WTC11 (cell line): ENCODE results near the gene DOK3. TPM values are rescaled to one million over a fixed set of nuclear protein-coding genes. Genes with fewer than 3 reads are reported as not detected.

Experiments
- ATAC-seq: fragments of 200-7000 bp; cut with Tn5 transposase; 2 replicates; pipeline ENCODE4 v1.10.0; 2021; ENCODE audit warnings: mild to moderate bottlenecking, moderate library complexity
- CTCF ChIA-PET: fragments of 300-600 bp; sonication (Branson Sonifier 250); formaldehyde crosslinking; loops from one replicate; lab custom pipeline; 2021; ENCODE audit warnings: antibody characterized with exemption; lab: Charles Lee
- POLR2A ChIA-PET: fragments of 350-600 bp; sonication (Branson Sonifier 250); formaldehyde crosslinking; loops from one replicate; lab custom pipeline; 2021; ENCODE audit warnings: antibody characterized with exemption; lab: Charles Lee
- DNase-seq: peaks from one replicate; pipeline ENCODE4 v3.0.0; 2021; ENCODE audit warnings: low spot score
- H3K27ac Mint-ChIP-seq: 2 replicates; pipeline ENCODE4 v1.8.0; 2021; ENCODE audit warnings: mixed read lengths
- H3K27me3 Mint-ChIP-seq: 2 replicates; pipeline ENCODE4 v1.8.0; 2021; ENCODE audit warnings: low read depth, mild to moderate bottlenecking, moderate library complexity, mixed read lengths
- H3K36me3 Mint-ChIP-seq: 2 replicates; pipeline ENCODE4 v1.8.0; 2021; ENCODE audit warnings: mixed read lengths
- H3K4me1 Mint-ChIP-seq: 2 replicates; pipeline ENCODE4 v1.8.0; 2022; ENCODE audit warnings: mixed read lengths
- H3K4me3 Mint-ChIP-seq: 2 replicates; pipeline ENCODE4 v1.8.0; 2021; ENCODE audit warnings: mild to moderate bottlenecking, moderate library complexity, mixed read lengths
- H3K9me3 Mint-ChIP-seq: 2 replicates; pipeline ENCODE4 v1.8.0; 2021; ENCODE audit warnings: mixed read lengths
- FOXJ3 ChIP-seq: sonication (generic); formaldehyde crosslinking; IDR thresholded peaks from 2 replicates; pipeline ENCODE4 v1.9.0; 2021; ENCODE audit warnings: missing genetic modification reagents, mild to moderate bottlenecking, borderline replicate concordance
- FOXP1 ChIP-seq: sonication (generic); formaldehyde crosslinking; IDR thresholded peaks from 2 replicates; pipeline ENCODE4 v1.8.0; 2022; ENCODE audit warnings: missing genetic modification reagents, mild to moderate bottlenecking, moderate library complexity, borderline replicate concordance
- GRHL2 ChIP-seq: fragments of 250-450 bp; sonication (Bioruptor Pico); IDR thresholded peaks from 2 replicates; pipeline ENCODE4 v1.8.0; 2022; ENCODE audit warnings: mild to moderate bottlenecking, moderate library complexity; ENCODE audit not compliant: insufficient replicate concordance, severe bottlenecking
- IRF2 ChIP-seq: sonication (generic); formaldehyde crosslinking; IDR thresholded peaks from 2 replicates; pipeline ENCODE4 v1.8.0; 2022; ENCODE audit warnings: low read depth, missing genetic modification reagents, borderline replicate concordance
- JAZF1 ChIP-seq: fragments of 250-450 bp; sonication (Bioruptor Pico); IDR thresholded peaks from 2 replicates; pipeline ENCODE4 v1.9.0; 2021; ENCODE audit warnings: moderate library complexity, mild to moderate bottlenecking, inconsistent platforms
- MXD4 ChIP-seq: fragments of 250-450 bp; sonication (Bioruptor Pico); IDR thresholded peaks from 2 replicates; pipeline ENCODE4 v1.8.0; 2021; ENCODE audit warnings: mild to moderate bottlenecking, moderate library complexity, borderline replicate concordance
- NR1H2 ChIP-seq: sonication (generic); formaldehyde crosslinking; IDR thresholded peaks from 2 replicates; pipeline ENCODE4 v1.9.0; 2021; ENCODE audit warnings: mild to moderate bottlenecking, moderate library complexity, missing genetic modification reagents
- NR2C2 ChIP-seq: sonication (generic); formaldehyde crosslinking; IDR thresholded peaks from 2 replicates; pipeline ENCODE4 v1.8.0; 2022; ENCODE audit warnings: mild to moderate bottlenecking, missing genetic modification reagents
- OVOL2 ChIP-seq: fragments of 250-450 bp; sonication (Bioruptor Pico); IDR thresholded peaks from 2 replicates; pipeline ENCODE4 v1.9.0; 2021; ENCODE audit warnings: mild to moderate bottlenecking, borderline replicate concordance
- PRRX2 ChIP-seq: fragments of 250-450 bp; sonication (Bioruptor Pico); IDR thresholded peaks from 2 replicates; pipeline ENCODE4 v1.8.0; 2021; ENCODE audit warnings: mild to moderate bottlenecking
- RELA ChIP-seq: sonication (generic); formaldehyde crosslinking; IDR thresholded peaks from 2 replicates; pipeline ENCODE4 v1.8.1; 2022; ENCODE audit warnings: missing genetic modification reagents, mild to moderate bottlenecking, borderline replicate concordance
- SOX15 ChIP-seq: fragments of 250-450 bp; sonication (Bioruptor Pico); IDR thresholded peaks from 2 replicates; pipeline ENCODE4 v1.9.0; 2021; ENCODE audit warnings: mild to moderate bottlenecking
- TEAD4 ChIP-seq: sonication (generic); formaldehyde crosslinking; IDR thresholded peaks from 2 replicates; pipeline ENCODE4 v1.8.0; 2022; ENCODE audit warnings: mild to moderate bottlenecking, missing genetic modification reagents
- TP53 ChIP-seq: sonication (generic); formaldehyde crosslinking; IDR thresholded peaks from 2 replicates; pipeline ENCODE4 v1.8.1; 2023; ENCODE audit warnings: mild to moderate bottlenecking, missing genetic modification reagents
- ZNF396 ChIP-seq: fragments of 250-450 bp; sonication (Bioruptor Pico); IDR thresholded peaks from 2 replicates; pipeline ENCODE4 v1.8.0; 2021; ENCODE audit warnings: mild to moderate bottlenecking, moderate library complexity, borderline replicate concordance
- total RNA-seq: library from RNA; stranded (reverse); gene quantifications from 3 replicates; pipeline ENCODE4 v1.2.3, GENCODE V29; 2021
- TF ChIP-seq, protein P1 (sequence below): sonication (generic); formaldehyde crosslinking; IDR thresholded peaks from 2 replicates; pipeline ENCODE4 v1.8.0; 2022; ENCODE audit warnings: mild to moderate bottlenecking, missing genetic modification reagents
- TF ChIP-seq, protein P2 (sequence below): sonication (generic); formaldehyde crosslinking; IDR thresholded peaks from 2 replicates; pipeline ENCODE4 v1.8.1; 2023; ENCODE audit warnings: mild to moderate bottlenecking, missing genetic modification reagents, borderline replicate concordance
- TF ChIP-seq, protein P3 (sequence below): sonication (generic); formaldehyde crosslinking; IDR thresholded peaks from 2 replicates; pipeline ENCODE4 v1.8.1; 2022; ENCODE audit warnings: low read depth, missing genetic modification reagents, borderline replicate concordance
- TF ChIP-seq, protein P4 (sequence below): sonication (generic); formaldehyde crosslinking; IDR thresholded peaks from 2 replicates; pipeline ENCODE4 v1.8.0; 2023; ENCODE audit warnings: mild to moderate bottlenecking, missing genetic modification reagents
- TF ChIP-seq, protein P5 (sequence below): sonication (generic); formaldehyde crosslinking; IDR thresholded peaks from 2 replicates; pipeline ENCODE4 v1.8.1; 2023; ENCODE audit warnings: mild to moderate bottlenecking, missing genetic modification reagents

DOK3 gene
- total RNA-seq, 1 experiment from 2014 or later = 9.9 TPM

DNA sequence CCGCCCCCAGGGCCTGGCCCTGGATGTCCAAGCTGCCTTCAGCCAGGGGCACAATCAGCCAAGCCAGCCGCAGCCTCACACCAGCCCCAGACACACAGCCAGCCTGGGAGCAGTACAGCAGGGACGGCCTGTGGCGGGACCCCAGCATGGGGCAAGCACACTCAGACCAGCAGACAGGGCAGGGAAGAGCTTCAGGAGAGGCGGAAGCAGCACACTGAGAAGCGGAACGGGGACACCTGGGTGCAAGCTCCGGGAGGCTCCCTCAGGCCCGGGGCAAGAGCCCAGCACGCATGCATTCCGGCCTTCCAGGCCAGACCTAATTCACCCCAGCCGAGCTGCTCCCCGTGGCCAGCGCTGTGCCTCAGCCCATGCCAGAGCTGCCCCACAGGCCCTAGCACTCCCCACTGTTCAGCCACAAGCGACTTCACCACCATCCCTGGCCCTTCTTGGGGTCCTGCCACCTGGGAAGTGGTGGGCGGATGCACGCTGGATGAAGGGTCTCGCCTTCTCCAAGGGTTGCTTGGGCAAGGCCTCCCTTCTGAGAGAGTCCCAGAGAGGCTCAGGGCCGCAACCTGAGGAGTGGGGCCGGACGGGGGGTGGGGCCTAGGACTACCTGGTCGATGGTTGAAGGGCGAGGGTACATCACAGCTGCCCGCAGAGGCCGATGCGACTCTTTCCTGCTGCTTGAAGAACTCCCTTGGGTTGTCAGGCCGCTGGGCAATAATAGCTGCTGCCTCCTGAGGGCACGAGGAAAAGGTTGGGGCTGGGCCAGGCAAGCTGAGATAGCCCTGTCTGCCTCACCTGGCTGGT, 49.6 kb downstream of the DOK3 start:
- Mint-ChIP-seq H3K27ac (no peak overlapping the region), H3K36me3 (peaks cover 43% of the 10 kb centered on the region), H3K27me3 (no peaks in the 10 kb centered on the region), H3K4me3 (no peak overlapping the region), H3K4me1 (peaks cover 12% of the 10 kb centered on the region), H3K9me3 (peaks cover under 1% of the 10 kb centered on the region)
- TF ChIP-seq RELA (CRISPR knock-in tag) = 0 out of 2 replicates have a peak, but pooled peaks have one; percentile 46
- TF ChIP-seq, protein P1, sequence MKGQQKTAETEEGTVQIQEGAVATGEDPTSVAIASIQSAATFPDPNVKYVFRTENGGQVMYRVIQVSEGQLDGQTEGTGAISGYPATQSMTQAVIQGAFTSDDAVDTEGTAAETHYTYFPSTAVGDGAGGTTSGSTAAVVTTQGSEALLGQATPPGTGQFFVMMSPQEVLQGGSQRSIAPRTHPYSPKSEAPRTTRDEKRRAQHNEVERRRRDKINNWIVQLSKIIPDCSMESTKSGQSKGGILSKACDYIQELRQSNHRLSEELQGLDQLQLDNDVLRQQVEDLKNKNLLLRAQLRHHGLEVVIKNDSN = no peak
- DNase-seq = no peak
- no peak for ATAC-seq
- POLR2A ChIA-PET = interaction anchor here (1.1 kb wide), 2 partner anchors 9 to 12 kb away, joined by 4 read pairs; no protein-coding TSS in a partner anchor
- CTCF ChIA-PET = interaction anchor here (1.0 to 1.4 kb wide), 2 partner anchors 29 to 35 kb away, joined by 3 to 5 read pairs; no protein-coding TSS in a partner anchor

DNA sequence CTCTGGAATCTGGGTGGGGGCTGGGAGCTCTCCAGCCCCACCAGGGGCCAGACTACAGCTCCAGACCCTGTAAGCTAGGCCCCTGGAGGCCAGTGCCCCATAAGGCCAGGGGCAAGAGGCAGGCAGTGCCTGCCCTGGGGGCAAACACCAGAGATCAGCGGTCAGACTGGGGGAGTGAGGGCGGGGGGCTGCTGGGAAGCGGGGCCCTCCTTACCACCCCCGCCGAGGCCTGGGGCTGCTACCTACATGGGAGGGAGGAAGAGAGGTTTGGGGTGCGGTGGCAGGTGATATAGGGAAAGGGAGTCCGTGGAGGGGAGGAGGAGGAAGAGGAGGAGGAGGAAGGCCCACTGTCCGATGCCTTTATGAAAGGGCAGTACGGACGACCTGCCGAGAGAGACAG, 50.3 kb downstream of the DOK3 start:
- POLR2A ChIA-PET = interaction anchor here (1.1 kb wide), 2 partner anchors 10 to 13 kb away, joined by 4 read pairs; no protein-coding TSS in a partner anchor
- H3K4me3 Mint-ChIP-seq = no peak overlapping the region
- H3K9me3 Mint-ChIP-seq = no peaks in the 10 kb centered on the region
- ATAC-seq = no peak
- CTCF ChIA-PET = interaction anchor here (0.6 to 2.8 kb wide), 3 partner anchors 33 to 56 kb away, joined by 7 to 41 read pairs (median 33); partner anchors contain the start of gene GRK6
- peaks cover 39% of the 10 kb centered on the region for H3K36me3 Mint-ChIP-seq
- H3K4me1 Mint-ChIP-seq = peaks cover 12% of the 10 kb centered on the region
- TF ChIP-seq FOXP1 = no peak
- TF ChIP-seq PRRX2 = no peak
- TF ChIP-seq TP53 (CRISPR knock-in tag) = no peak
- no peak for TF ChIP-seq NR2C2
- TF ChIP-seq, protein P2, sequence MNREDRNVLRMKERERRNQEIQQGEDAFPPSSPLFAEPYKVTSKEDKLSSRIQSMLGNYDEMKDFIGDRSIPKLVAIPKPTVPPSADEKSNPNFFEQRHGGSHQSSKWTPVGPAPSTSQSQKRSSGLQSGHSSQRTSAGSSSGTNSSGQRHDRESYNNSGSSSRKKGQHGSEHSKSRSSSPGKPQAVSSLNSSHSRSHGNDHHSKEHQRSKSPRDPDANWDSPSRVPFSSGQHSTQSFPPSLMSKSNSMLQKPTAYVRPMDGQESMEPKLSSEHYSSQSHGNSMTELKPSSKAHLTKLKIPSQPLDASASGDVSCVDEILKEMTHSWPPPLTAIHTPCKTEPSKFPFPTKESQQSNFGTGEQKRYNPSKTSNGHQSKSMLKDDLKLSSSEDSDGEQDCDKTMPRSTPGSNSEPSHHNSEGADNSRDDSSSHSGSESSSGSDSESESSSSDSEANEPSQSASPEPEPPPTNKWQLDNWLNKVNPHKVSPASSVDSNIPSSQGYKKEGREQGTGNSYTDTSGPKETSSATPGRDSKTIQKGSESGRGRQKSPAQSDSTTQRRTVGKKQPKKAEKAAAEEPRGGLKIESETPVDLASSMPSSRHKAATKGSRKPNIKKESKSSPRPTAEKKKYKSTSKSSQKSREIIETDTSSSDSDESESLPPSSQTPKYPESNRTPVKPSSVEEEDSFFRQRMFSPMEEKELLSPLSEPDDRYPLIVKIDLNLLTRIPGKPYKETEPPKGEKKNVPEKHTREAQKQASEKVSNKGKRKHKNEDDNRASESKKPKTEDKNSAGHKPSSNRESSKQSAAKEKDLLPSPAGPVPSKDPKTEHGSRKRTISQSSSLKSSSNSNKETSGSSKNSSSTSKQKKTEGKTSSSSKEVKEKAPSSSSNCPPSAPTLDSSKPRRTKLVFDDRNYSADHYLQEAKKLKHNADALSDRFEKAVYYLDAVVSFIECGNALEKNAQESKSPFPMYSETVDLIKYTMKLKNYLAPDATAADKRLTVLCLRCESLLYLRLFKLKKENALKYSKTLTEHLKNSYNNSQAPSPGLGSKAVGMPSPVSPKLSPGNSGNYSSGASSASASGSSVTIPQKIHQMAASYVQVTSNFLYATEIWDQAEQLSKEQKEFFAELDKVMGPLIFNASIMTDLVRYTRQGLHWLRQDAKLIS (CRISPR knock-in tag) = no peak
- no peak for TF ChIP-seq NR1H2 (CRISPR knock-in tag)
- TF ChIP-seq ZNF396 = no peak
- no peak overlapping the region for H3K27ac Mint-ChIP-seq
- DNase-seq = no peak
- no peaks in the 10 kb centered on the region for H3K27me3 Mint-ChIP-seq

DNA sequence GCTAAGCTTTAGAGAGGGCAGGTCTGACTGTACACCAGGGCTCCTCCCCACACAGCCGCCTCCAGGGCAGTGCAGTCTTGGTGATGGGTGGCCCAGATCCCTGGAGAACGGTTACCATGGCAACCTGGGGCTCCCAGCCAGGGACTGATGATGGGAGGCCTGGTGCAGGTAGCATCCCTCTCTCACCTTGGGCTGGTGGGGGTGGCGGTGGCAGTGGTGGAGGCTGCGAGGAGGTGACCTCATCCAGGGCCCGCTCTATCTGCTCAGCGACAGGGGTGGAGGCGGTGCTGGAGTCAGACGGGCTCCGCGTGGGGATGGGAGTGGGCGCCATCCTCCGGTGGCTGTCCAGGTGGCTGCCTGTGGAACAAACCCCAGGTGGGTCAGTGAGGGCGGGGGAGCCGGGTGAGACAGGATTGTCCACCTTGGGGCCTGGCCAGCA, 50.7 kb downstream of the DOK3 start:
- no peak for DNase-seq
- Mint-ChIP-seq H3K36me3 (peaks cover 39% of the 10 kb centered on the region), H3K9me3 (no peaks in the 10 kb centered on the region), H3K27ac (no peak overlapping the region), H3K4me1 (peaks cover 13% of the 10 kb centered on the region), H3K4me3 (no peak overlapping the region), H3K27me3 (no peaks in the 10 kb centered on the region)
- CTCF ChIA-PET = interaction anchor here (0.6 to 2.8 kb wide), 3 partner anchors 33 to 55 kb away, joined by 7 to 41 read pairs (median 33); partner anchors contain the start of gene GRK6
- ATAC-seq = no peak
- POLR2A ChIA-PET = interaction anchor here (1.8 kb wide), 1 partner anchor 13 kb away, joined by 9 read pairs; no protein-coding TSS in a partner anchor
- TF ChIP-seq SOX15 (CRISPR knock-in tag) (no peak), PRRX2 (no peak), FOXJ3 (CRISPR knock-in tag) (no peak), OVOL2 (no peak), IRF2 (no peak), TEAD4 (CRISPR knock-in tag) (no peak), JAZF1 (no peak), FOXP1 (no peak), MXD4 (CRISPR knock-in tag) (no peak), GRHL2 (CRISPR knock-in tag) (no peak), TP53 (CRISPR knock-in tag) (no peak)
- TF ChIP-seq, protein P3, sequence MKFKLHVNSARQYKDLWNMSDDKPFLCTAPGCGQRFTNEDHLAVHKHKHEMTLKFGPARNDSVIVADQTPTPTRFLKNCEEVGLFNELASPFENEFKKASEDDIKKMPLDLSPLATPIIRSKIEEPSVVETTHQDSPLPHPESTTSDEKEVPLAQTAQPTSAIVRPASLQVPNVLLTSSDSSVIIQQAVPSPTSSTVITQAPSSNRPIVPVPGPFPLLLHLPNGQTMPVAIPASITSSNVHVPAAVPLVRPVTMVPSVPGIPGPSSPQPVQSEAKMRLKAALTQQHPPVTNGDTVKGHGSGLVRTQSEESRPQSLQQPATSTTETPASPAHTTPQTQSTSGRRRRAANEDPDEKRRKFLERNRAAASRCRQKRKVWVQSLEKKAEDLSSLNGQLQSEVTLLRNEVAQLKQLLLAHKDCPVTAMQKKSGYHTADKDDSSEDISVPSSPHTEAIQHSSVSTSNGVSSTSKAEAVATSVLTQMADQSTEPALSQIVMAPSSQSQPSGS (CRISPR knock-in tag) = no peak
- TF ChIP-seq, protein P4, sequence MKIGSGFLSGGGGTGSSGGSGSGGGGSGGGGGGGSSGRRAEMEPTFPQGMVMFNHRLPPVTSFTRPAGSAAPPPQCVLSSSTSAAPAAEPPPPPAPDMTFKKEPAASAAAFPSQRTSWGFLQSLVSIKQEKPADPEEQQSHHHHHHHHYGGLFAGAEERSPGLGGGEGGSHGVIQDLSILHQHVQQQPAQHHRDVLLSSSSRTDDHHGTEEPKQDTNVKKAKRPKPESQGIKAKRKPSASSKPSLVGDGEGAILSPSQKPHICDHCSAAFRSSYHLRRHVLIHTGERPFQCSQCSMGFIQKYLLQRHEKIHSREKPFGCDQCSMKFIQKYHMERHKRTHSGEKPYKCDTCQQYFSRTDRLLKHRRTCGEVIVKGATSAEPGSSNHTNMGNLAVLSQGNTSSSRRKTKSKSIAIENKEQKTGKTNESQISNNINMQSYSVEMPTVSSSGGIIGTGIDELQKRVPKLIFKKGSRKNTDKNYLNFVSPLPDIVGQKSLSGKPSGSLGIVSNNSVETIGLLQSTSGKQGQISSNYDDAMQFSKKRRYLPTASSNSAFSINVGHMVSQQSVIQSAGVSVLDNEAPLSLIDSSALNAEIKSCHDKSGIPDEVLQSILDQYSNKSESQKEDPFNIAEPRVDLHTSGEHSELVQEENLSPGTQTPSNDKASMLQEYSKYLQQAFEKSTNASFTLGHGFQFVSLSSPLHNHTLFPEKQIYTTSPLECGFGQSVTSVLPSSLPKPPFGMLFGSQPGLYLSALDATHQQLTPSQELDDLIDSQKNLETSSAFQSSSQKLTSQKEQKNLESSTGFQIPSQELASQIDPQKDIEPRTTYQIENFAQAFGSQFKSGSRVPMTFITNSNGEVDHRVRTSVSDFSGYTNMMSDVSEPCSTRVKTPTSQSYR = no peak
- TF ChIP-seq, protein P5, sequence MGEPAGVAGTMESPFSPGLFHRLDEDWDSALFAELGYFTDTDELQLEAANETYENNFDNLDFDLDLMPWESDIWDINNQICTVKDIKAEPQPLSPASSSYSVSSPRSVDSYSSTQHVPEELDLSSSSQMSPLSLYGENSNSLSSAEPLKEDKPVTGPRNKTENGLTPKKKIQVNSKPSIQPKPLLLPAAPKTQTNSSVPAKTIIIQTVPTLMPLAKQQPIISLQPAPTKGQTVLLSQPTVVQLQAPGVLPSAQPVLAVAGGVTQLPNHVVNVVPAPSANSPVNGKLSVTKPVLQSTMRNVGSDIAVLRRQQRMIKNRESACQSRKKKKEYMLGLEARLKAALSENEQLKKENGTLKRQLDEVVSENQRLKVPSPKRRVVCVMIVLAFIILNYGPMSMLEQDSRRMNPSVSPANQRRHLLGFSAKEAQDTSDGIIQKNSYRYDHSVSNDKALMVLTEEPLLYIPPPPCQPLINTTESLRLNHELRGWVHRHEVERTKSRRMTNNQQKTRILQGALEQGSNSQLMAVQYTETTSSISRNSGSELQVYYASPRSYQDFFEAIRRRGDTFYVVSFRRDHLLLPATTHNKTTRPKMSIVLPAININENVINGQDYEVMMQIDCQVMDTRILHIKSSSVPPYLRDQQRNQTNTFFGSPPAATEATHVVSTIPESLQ (CRISPR knock-in tag) = no peak
